Breast epithelium (tissue), 3 donors: Measurements from ENCODE around the gene AGPAT2.
"Not testable (repeated sequence)": the region's sequence is repeated elsewhere in the genome, so short reads cannot be mapped to it uniquely, and the experiment has no call there.

Experiments used
- CTCF ChIP-seq, 3 donors: fragments of 450-650 bp; IDR thresholded peaks; one replicate each; pipeline ENCODE4 v1.5.1; 2016 to 2017; ENCODE audit warnings: antibody characterized with exemption in 3 of 3, mild to moderate bottlenecking in 3 of 3, moderate library complexity in 3 of 3
- POLR2A ChIP-seq: fragments of 450-650 bp; IDR thresholded peaks from one replicate; pipeline ENCODE4 v1.6.1; 2016; ENCODE audit warnings: antibody characterized with exemption, mild to moderate bottlenecking, moderate library complexity

DNA sequence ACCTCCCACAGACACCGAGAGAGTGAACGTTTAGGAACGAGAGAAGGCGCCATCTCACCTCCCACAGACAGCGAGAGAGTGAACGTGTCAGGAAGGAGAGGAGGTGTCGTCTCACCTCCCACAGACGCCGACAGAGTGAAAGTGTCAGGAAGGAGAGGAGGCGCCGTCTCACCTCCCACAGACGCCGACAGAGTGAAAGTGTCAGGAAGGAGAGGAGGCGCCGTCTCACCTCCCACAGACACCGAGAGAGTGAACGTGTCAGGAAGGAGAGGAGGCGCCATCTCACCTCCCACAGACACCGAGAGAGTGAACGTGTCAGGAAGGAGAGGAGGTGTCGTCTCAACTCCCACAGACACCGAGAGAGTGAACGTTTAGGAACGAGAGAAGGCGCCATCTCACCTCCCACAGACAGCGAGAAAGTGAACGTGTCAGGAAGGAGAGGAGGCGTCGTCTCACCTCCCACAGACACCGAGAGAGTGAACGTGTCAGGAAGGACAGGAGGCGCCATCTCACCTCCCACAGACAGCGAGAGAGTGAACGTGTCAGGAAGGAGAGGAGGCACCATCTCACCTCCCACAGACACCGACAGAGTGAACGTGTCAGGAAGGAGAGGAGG lies 54.7 kb downstream of the AGPAT2 start:
- TF ChIP-seq CTCF (IDR thresholded peaks at IDR 0.05); POLR2A: not testable (repeated sequence)
